H9 (cell line): ENCODE results near the gene ATP6V1C2. TPM values are rescaled to one million over a fixed set of nuclear protein-coding genes. Genes with fewer than 3 reads are reported as not detected.

ENCODE experiments used
- DNase-seq: peaks from one replicate; pipeline ENCODE4 v3.0.0-alpha.2; 2017
- H2AFZ ChIP-seq: one replicate; pipeline ENCODE4 v1.6.1; 2013; ENCODE audit warnings: mild to moderate bottlenecking, low read length, control low read depth, moderate library complexity
- H2AK5ac ChIP-seq: 2 replicates; pipeline ENCODE4 v1.6.1; 2013; ENCODE audit warnings: low read length, control low read depth, mixed read lengths; ENCODE audit not compliant: insufficient read length
- H2BK120ac ChIP-seq: one replicate; pipeline ENCODE4 v1.6.1; 2013; ENCODE audit warnings: low read depth, mild to moderate bottlenecking, low read length, control low read depth, inconsistent platforms; ENCODE audit not compliant: poor library complexity, severe bottlenecking
- H2BK12ac ChIP-seq: 2 replicates; pipeline ENCODE4 v1.6.1; 2013; ENCODE audit warnings: low read length, control low read depth, mixed read lengths, low read depth; ENCODE audit not compliant: insufficient read length
- H2BK15ac ChIP-seq: 2 replicates; pipeline ENCODE4 v1.6.1; 2013; ENCODE audit warnings: low read depth, low read length, control low read depth
- H2BK20ac ChIP-seq: one replicate; pipeline ENCODE4 v1.6.1; 2013; ENCODE audit warnings: low read depth, mild to moderate bottlenecking, low read length, control low read depth, inconsistent platforms; ENCODE audit not compliant: poor library complexity, severe bottlenecking
- H2BK5ac ChIP-seq: 2 replicates; pipeline ENCODE4 v1.6.1; 2013; ENCODE audit warnings: low read length, control low read depth, mixed read lengths; ENCODE audit not compliant: insufficient read length
- H3K14ac ChIP-seq: 2 replicates; pipeline ENCODE4 v1.6.1; 2013; ENCODE audit warnings: low read length, control low read depth; ENCODE audit not compliant: insufficient read depth
- H3K18ac ChIP-seq: 2 replicates; pipeline ENCODE4 v1.6.1; 2013; ENCODE audit warnings: low read depth, mild to moderate bottlenecking, mixed read lengths, low read length, control low read depth; ENCODE audit not compliant: insufficient read length
- H3K23ac ChIP-seq: 2 replicates; pipeline ENCODE4 v1.6.1; 2013; ENCODE audit warnings: low read length, control low read depth, mixed read lengths, low read depth; ENCODE audit not compliant: insufficient read length
- H3K23me2 ChIP-seq: 2 replicates; pipeline ENCODE4 v1.6.1; 2013; ENCODE audit warnings: low read depth, mild to moderate bottlenecking, mixed read lengths, low read length, control low read depth; ENCODE audit not compliant: insufficient read length, poor library complexity, severe bottlenecking
- H3K27ac ChIP-seq: 2 replicates; pipeline ENCODE4 v1.5.1; 2013; ENCODE audit warnings: low read length, control low read depth, mixed read lengths, low read depth; ENCODE audit not compliant: insufficient read length
- H3K27me3 ChIP-seq: 2 replicates; pipeline ENCODE4 v1.6.1; 2013; ENCODE audit warnings: low read length, control low read depth, inconsistent platforms; ENCODE audit not compliant: insufficient read depth
- H3K4ac ChIP-seq: 2 replicates; pipeline ENCODE4 v1.6.1; 2013; ENCODE audit warnings: low read depth, mild to moderate bottlenecking, control low read depth, inconsistent platforms, low read length, moderate library complexity
- H3K4me1 ChIP-seq: 2 replicates; pipeline ENCODE4 v1.6.1; 2013; ENCODE audit warnings: low read length, control low read depth, inconsistent platforms; ENCODE audit not compliant: insufficient read depth
- H3K4me2 ChIP-seq: 2 replicates; pipeline ENCODE4 v1.6.1; 2013; ENCODE audit warnings: low read length, control low read depth, mixed read lengths; ENCODE audit not compliant: insufficient read length, insufficient read depth
- H3K56ac ChIP-seq: 2 replicates; pipeline ENCODE4 v1.6.1; 2013; ENCODE audit warnings: low read depth, mild to moderate bottlenecking, mixed read lengths, low read length, control low read depth; ENCODE audit not compliant: insufficient read length
- H3K79me1 ChIP-seq: 2 replicates; pipeline ENCODE4 v1.6.1; 2013; ENCODE audit warnings: low read depth, mild to moderate bottlenecking, moderate library complexity, low read length, control low read depth, inconsistent platforms; ENCODE audit not compliant: insufficient read depth, poor library complexity, severe bottlenecking
- H3K79me2 ChIP-seq: 2 replicates; pipeline ENCODE4 v1.6.1; 2013; ENCODE audit warnings: low read length, control low read depth, inconsistent platforms; ENCODE audit not compliant: insufficient read depth
- H3K9ac ChIP-seq: 2 replicates; pipeline ENCODE4 v1.6.1; 2013; ENCODE audit warnings: low read length, control low read depth, mixed read lengths; ENCODE audit not compliant: insufficient read length; ENCODE audit errors: extremely low read depth
- H3K9me3 ChIP-seq: one replicate; pipeline ENCODE4 v1.6.1; 2013; ENCODE audit warnings: low read depth, low read length, inconsistent platforms; ENCODE audit not compliant: control insufficient read depth
- H3T11ph ChIP-seq: one replicate; pipeline ENCODE4 v1.6.1; 2013; ENCODE audit warnings: mild to moderate bottlenecking, low read length, control low read depth, inconsistent platforms
- H4K20me1 ChIP-seq: one replicate; pipeline ENCODE4 v1.6.1; 2013; ENCODE audit not compliant: control insufficient read depth, insufficient read length, insufficient read depth
- H4K5ac ChIP-seq: 2 replicates; pipeline ENCODE4 v1.6.1; 2013; ENCODE audit warnings: low read depth, mild to moderate bottlenecking, mixed read lengths, low read length, control low read depth; ENCODE audit not compliant: insufficient read length
- H4K8ac ChIP-seq: replicated peaks from 2 replicates; pipeline ENCODE4 v1.6.1; 2013; ENCODE audit warnings: low read length, control low read depth, mixed read lengths, low read depth; ENCODE audit not compliant: insufficient read length
- H4K91ac ChIP-seq: 2 replicates; pipeline ENCODE4 v1.6.1; 2013; ENCODE audit warnings: low read depth, mild to moderate bottlenecking, moderate library complexity, mixed read lengths, low read length, control low read depth; ENCODE audit not compliant: insufficient read length
- H3K27ac Mint-ChIP-seq, 3 experiments: 2 replicates in 2 of 3; 3 replicates in 1 of 3; pipeline ENCODE4 v1.8.0; 2020 to 2021; ENCODE audit warnings: mixed read lengths in 3 of 3, mild to moderate bottlenecking in 1 of 3, moderate library complexity in 1 of 3
- H3K27me3 Mint-ChIP-seq: 2 replicates; pipeline ENCODE4 v1.8.0; 2021; ENCODE audit warnings: low read depth, mild to moderate bottlenecking, moderate library complexity, mixed read lengths
- H3K36me3 Mint-ChIP-seq, 3 experiments: 2 replicates in 2 of 3; 3 replicates in 1 of 3; pipeline ENCODE4 v1.8.0; 2020 to 2021; ENCODE audit warnings: low read depth in 3 of 3, mixed read lengths in 3 of 3; ENCODE audit not compliant: insufficient read depth in 1 of 3
- H3K4me1 Mint-ChIP-seq, 2 experiments: 2 replicates each; pipeline ENCODE4 v1.8.0; 2020; ENCODE audit warnings: mixed read lengths in 2 of 2
- H3K4me3 Mint-ChIP-seq, 2 experiments: 2 replicates in 1 of 2; 3 replicates in 1 of 2; pipeline ENCODE4 v1.8.0; 2020 to 2021; ENCODE audit warnings: mild to moderate bottlenecking in 2 of 2, mixed read lengths in 2 of 2, moderate library complexity in 1 of 2
- H3K9me3 Mint-ChIP-seq, 2 experiments: 2 replicates in 1 of 2; 3 replicates in 1 of 2; pipeline ENCODE4 v1.8.0; 2020; ENCODE audit warnings: mild to moderate bottlenecking in 2 of 2, mixed read lengths in 2 of 2, moderate library complexity in 1 of 2
- WGBS: extraction: QIAGEN DNeasy Blood & Tissue Kit; methylation state at CpG from one replicate; pipeline ENCODE4 v1.1.7; 2013; ENCODE audit warnings: missing lambda C conversion rate, low lambda C conversion rate, mixed read lengths; ENCODE audit not compliant: insufficient read length; ENCODE audit errors: extremely low coverage; 5-methylcytosine and 5-hydroxymethylcytosine counted together
- total RNA-seq: library from RNA; stranded (reverse); gene quantifications from 2 replicates; pipeline ENCODE4 v1.2.1, GENCODE V29; 2021
- TF ChIP-seq, protein P1 (sequence below): fragments of 200-600 bp; sonication (generic); conservative IDR thresholded peaks from 3 replicates; pipeline ENCODE4 v1.8.0; 2021; ENCODE audit warnings: antibody characterized with exemption, mild to moderate bottlenecking

The ATP6V1C2 gene
- total RNA-seq, 1 experiment from 2014 or later = 1.2 TPM

GRCh38 chr2:10675131-10675530, 46.3 kb upstream of the ATP6V1C2 start:
- no peaks in the 10 kb centered on the region for H4K20me1 ChIP-seq
- H2BK15ac ChIP-seq = no peak overlapping the region
- H3K14ac ChIP-seq = no peak overlapping the region
- H3K4me3 Mint-ChIP-seq = no peak overlapping the region
- no peak for DNase-seq
- H3K27me3 Mint-ChIP-seq = no peaks in the 10 kb centered on the region; the same call in 1 of the 2 replicates
- no peak overlapping the region for H2BK12ac ChIP-seq
- no peaks in the 10 kb centered on the region for H3K79me2 ChIP-seq
- H3K4ac ChIP-seq = no peak overlapping the region
- H3K79me1 ChIP-seq = no peaks in the 10 kb centered on the region
- H2BK20ac ChIP-seq = no peak overlapping the region
- H3K27ac ChIP-seq = no peak overlapping the region
- no peak overlapping the region for H3K4me2 ChIP-seq
- no peak overlapping the region for H4K5ac ChIP-seq
- TF ChIP-seq, protein P1, sequence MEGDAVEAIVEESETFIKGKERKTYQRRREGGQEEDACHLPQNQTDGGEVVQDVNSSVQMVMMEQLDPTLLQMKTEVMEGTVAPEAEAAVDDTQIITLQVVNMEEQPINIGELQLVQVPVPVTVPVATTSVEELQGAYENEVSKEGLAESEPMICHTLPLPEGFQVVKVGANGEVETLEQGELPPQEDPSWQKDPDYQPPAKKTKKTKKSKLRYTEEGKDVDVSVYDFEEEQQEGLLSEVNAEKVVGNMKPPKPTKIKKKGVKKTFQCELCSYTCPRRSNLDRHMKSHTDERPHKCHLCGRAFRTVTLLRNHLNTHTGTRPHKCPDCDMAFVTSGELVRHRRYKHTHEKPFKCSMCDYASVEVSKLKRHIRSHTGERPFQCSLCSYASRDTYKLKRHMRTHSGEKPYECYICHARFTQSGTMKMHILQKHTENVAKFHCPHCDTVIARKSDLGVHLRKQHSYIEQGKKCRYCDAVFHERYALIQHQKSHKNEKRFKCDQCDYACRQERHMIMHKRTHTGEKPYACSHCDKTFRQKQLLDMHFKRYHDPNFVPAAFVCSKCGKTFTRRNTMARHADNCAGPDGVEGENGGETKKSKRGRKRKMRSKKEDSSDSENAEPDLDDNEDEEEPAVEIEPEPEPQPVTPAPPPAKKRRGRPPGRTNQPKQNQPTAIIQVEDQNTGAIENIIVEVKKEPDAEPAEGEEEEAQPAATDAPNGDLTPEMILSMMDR = no peak
- no peak overlapping the region for H3K56ac ChIP-seq
- no peak overlapping the region for H3K18ac ChIP-seq
- no peaks in the 10 kb centered on the region for H3K4me1 ChIP-seq
- no peak overlapping the region for H3K23ac ChIP-seq
- H3K27ac Mint-ChIP-seq = no peak overlapping the region
- H3K27me3 ChIP-seq = no peaks in the 10 kb centered on the region
- H2BK5ac ChIP-seq = no peak overlapping the region
- H3K9ac ChIP-seq = no peak overlapping the region
- H2AK5ac ChIP-seq = no peak overlapping the region
- H3K23me2 ChIP-seq = no peaks in the 10 kb centered on the region
- H4K91ac ChIP-seq = no peak overlapping the region
- H2BK120ac ChIP-seq = no peak overlapping the region
- H3T11ph ChIP-seq = no peak overlapping the region
- no peaks in the 10 kb centered on the region for H3K9me3 ChIP-seq
- no peak overlapping the region for H2AFZ ChIP-seq
- no peaks in the 10 kb centered on the region for H3K4me1 Mint-ChIP-seq
- H3K36me3 Mint-ChIP-seq = peaks cover 2 to 42% (median 11%) of the 10 kb centered on the region in 3 experiments; a peak in 6 of 7 replicates
- no CpG with 5 or more reads among the region's 1 CpG for WGBS
- H4K8ac ChIP-seq = no peak overlapping the region
- H3K9me3 Mint-ChIP-seq = no peaks in the 10 kb centered on the region
